ENCODE measurements around the gene PPP6R2. TPM values are rescaled to one million over a fixed set of nuclear protein-coding genes. Genes with fewer than 3 reads are reported as not detected.
A peak's percentile ranks its signal among the peaks of the same experiment; 100 is the strongest.

The PPP6R2 gene
- total RNA-seq, 1 donor from 2014 or later = 62.8 TPM

DNA sequence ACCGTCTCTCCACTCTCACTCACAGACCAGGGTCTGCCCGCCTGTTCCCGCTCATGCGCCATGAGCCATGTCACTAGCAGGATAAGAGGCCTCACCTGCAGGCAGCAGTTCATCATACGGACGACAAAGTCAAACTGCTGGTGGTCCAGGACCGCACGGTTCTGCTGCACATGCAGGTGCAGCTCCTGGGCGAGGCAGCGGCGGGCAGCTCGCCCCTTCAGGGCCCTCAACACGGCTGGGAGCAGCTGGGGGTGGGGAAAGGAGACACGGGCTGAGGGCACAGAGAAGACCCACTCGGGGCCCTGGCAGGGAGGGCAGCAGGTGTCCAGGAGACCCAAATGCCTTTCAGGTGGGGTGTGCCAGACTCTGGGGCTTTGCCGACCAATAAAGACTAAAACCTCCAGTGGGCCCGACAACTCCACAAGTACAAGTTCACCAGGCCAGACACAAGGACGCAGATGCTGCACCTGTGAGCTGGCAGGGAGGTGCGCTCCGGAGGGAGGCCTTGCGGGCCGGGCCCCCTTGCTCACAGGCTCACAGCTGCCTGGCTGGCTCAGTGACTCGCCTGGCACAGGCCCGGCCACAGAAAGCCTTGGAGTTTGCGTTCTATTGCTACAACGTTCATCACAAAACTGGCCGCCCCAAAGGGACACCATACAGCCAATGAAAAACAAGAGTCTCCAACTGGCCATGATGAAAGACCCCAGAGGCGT lies 120.2 kb downstream of the PPP6R2 start:
- peaks cover 13% of the 10 kb centered on the region for H3K36me3 Mint-ChIP-seq
- H3K27me3 Mint-ChIP-seq = no peaks in the 10 kb centered on the region
- H3K4me3 Mint-ChIP-seq = no peak overlapping the region
- H3K9me3 Mint-ChIP-seq = no peaks in the 10 kb centered on the region
- TF ChIP-seq, protein P1, sequence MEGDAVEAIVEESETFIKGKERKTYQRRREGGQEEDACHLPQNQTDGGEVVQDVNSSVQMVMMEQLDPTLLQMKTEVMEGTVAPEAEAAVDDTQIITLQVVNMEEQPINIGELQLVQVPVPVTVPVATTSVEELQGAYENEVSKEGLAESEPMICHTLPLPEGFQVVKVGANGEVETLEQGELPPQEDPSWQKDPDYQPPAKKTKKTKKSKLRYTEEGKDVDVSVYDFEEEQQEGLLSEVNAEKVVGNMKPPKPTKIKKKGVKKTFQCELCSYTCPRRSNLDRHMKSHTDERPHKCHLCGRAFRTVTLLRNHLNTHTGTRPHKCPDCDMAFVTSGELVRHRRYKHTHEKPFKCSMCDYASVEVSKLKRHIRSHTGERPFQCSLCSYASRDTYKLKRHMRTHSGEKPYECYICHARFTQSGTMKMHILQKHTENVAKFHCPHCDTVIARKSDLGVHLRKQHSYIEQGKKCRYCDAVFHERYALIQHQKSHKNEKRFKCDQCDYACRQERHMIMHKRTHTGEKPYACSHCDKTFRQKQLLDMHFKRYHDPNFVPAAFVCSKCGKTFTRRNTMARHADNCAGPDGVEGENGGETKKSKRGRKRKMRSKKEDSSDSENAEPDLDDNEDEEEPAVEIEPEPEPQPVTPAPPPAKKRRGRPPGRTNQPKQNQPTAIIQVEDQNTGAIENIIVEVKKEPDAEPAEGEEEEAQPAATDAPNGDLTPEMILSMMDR (conservative IDR thresholded peaks at IDR 0.05) = no peak
- DNase-seq (ENCODE audit: extremely low spot score, unreplicated experiment) = no peak
- peak overlapping the region; percentile 73 for H3K27ac Mint-ChIP-seq
- H3K4me1 Mint-ChIP-seq (ENCODE audit: unreplicated experiment) = no peaks in the 10 kb centered on the region

DNA sequence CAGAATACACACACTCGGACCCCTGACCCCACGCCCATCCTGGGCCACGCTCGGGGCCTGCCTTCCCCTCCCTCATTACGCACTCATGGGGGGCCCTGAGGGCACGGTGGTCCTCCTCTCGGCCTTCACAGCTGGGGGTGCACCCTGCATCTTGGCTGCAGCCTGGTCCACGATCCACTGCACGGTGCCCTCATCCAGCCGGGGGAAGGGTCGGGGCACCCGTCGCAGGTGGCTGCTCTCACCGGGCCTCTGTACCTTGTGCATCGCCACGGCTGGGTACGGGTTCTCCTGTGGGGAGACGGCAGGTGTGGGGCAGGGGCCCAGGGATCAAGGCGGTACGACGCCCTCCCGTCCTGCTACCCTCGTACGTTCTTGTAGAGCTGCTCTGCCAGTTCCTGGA lies 121.3 kb downstream of the PPP6R2 start:
- Mint-ChIP-seq H3K27ac (no peak overlapping the region), H3K36me3 (peaks cover 13% of the 10 kb centered on the region), H3K27me3 (no peaks in the 10 kb centered on the region), H3K4me1 (ENCODE audit: unreplicated experiment) (no peaks in the 10 kb centered on the region), H3K9me3 (no peaks in the 10 kb centered on the region), H3K4me3 (no peak overlapping the region)
- DNase-seq (ENCODE audit: extremely low spot score, unreplicated experiment) = no peak
- TF ChIP-seq, protein P1 (conservative IDR thresholded peaks at IDR 0.05) = no peak

DNA sequence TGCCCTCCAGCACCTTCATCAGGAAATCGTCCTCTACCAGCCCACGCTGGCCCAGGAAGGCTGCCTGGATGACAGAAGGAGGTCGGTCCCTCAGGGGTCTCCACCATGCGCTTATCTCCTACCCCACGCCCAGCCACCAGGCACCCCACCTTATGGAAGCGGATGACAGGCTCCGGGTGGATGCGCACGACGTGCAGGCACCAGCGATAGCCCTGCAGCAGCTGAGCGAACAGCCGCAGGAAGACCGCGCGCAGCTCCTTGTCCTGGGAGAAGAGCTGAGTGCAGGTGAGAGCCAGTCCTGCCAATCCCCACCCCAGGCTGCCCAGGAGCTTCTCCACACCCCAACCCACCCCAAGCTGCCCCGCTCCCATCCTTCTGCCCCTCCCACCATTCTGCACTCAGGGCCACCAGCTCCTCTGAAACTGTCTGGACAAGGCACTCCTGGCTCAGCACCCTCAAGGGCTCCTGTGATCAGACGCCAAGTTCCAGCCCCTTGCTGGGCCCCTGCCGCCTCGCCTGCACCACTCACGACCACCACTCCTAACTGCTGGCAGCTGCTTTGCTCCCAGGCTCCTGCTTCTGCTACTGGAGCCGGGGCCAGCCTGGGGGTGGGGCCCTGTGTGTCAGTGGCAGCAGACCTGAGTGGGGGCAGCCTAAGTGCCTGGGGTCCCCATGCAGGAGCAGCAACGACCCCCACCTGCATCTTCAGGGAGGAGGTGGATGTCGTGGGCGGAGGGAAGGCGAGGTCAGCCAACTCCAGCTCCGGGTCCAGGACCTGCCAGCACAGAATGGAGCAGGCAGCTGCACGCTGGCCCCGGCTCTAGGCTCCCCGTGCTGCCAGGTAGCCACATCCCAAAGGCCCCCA lies 122.2 kb downstream of the PPP6R2 start:
- Mint-ChIP-seq H3K4me3 (no peak overlapping the region), H3K36me3 (peaks cover 13% of the 10 kb centered on the region), H3K4me1 (ENCODE audit: unreplicated experiment) (no peaks in the 10 kb centered on the region), H3K27me3 (no peaks in the 10 kb centered on the region), H3K27ac (no peak overlapping the region), H3K9me3 (no peaks in the 10 kb centered on the region)
- TF ChIP-seq, protein P1 (conservative IDR thresholded peaks at IDR 0.05) = no peak
- DNase-seq (ENCODE audit: extremely low spot score, unreplicated experiment) = no peak

DNA sequence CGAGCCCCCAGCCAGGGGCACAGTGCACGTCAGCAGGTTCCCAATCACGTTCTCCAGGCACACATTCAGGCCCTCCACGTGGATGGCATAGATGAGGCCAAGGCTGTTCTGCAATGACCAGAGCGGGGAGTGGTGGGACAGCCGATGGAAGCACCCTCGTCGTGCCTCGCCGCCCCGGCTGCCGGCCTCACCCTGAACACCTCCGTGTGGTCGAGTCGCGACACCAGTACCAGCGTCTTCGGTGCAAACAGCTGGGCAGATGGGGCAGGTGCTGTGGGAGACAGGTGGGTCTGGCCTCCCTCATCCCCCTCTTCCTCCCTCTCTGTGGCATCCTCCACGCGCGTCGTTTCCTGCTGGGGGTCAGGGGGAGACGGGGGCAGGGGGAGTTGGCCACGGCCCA lies 124.2 kb downstream of the PPP6R2 start:
- Mint-ChIP-seq H3K27me3 (no peaks in the 10 kb centered on the region), H3K9me3 (no peaks in the 10 kb centered on the region), H3K36me3 (peaks cover 7% of the 10 kb centered on the region), H3K4me3 (no peak overlapping the region), H3K27ac (no peak overlapping the region), H3K4me1 (ENCODE audit: unreplicated experiment) (peaks cover 11% of the 10 kb centered on the region)
- TF ChIP-seq, protein P1 (conservative IDR thresholded peaks at IDR 0.05) = no peak
- DNase-seq (ENCODE audit: extremely low spot score, unreplicated experiment) = no peak

DNA sequence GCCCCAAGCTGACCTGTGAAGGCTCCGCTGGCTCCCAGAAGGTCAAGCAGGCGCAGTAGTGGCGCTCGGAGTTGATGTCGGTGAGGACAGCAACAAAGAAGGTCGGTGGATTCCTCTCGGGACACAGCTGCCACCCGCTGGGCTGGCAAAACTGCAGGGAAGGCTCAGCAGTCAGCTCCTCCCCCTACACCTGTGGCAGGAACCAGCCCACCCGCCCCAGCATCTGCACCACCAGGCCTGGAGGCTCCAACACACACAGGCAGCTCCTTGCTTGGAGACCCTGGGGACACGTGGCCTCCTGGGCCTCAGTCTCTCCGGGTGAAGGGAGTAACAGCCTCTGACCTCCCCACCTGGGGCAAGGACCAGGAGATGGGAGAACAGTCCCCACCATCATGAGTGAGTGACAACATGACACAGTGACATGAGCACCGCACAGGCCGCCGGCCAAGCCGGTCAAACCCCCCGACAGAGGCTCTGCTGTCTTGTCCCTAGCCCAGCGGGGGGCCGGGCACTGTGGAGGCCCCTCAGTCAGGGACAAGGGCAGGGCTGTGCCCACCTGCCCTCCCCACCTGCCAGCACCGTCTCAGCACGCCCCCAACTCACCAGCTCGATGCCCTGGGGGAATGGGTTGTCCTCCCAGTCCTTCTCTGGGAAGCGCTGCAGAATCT lies 124.8 kb downstream of the PPP6R2 start:
- Mint-ChIP-seq H3K36me3 (peaks cover 6% of the 10 kb centered on the region), H3K27ac (no peak overlapping the region), H3K27me3 (no peaks in the 10 kb centered on the region), H3K4me3 (no peak overlapping the region), H3K4me1 (ENCODE audit: unreplicated experiment) (peaks cover 13% of the 10 kb centered on the region), H3K9me3 (no peaks in the 10 kb centered on the region)
- TF ChIP-seq, protein P1 (conservative IDR thresholded peaks at IDR 0.05) = no peak
- no peak for DNase-seq (ENCODE audit: extremely low spot score, unreplicated experiment)

All from type B pancreatic cell (in vitro differentiated cells).